ENCODE results near the gene POU2AF2.

Gene POU2AF2

DNA sequence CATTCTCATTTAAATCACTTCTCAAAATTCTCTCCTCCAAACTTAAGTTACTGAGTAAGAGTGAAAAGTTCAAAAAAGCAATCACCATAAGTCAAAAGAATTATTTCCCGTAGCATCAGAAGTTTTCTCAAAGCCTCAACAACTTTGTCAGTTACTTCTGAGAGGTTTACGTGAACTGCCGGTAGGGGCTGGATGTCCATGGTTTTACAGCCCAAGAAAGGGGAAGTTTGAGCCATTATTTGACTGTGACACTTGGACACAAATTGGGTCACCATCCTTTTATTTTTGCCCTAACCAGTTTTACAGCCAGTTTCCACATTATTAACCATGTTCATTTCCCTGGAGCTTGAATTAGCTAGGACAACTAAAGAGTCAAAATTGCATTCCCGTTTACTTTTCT is 60.4 kb downstream of the POU2AF2 start:
- CTCF ChIA-PET, result no interaction called here
- no peak overlapping the region for H3K27ac ChIP-seq (ENCODE audit: extremely low read depth, low read depth, low read length)
- POLR2A ChIA-PET, result no interaction called here

DNA sequence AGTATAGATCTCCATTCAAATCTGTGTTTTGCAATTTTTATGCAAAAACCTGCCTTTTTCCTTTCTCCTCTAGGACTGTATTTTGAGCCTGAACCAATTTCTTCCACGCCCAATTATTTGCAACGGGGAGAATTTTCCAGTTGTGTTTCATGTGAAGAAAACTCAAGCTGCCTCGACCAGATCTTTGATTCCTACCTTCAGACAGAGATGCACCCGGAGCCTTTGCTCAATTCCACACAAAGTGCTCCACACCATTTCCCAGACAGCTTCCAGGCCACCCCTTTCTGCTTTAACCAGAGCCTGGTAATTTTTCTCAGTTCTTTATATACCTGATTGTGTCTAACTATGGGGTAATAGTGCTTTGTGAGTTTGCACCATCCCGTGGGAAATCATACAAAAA is 60.8 kb downstream of the POU2AF2 start:
- CTCF ChIA-PET, result interaction anchor here (0.6 kb wide), 1 partner anchor 11 kb away, joined by 3 read pairs; no protein-coding TSS in a partner anchor
- H3K9me3 ChIP-seq (ENCODE audit: control insufficient read depth, insufficient read depth, low read depth, low read length), result no peaks in the 10 kb centered on the region
- TF ChIP-seq, protein P1, sequence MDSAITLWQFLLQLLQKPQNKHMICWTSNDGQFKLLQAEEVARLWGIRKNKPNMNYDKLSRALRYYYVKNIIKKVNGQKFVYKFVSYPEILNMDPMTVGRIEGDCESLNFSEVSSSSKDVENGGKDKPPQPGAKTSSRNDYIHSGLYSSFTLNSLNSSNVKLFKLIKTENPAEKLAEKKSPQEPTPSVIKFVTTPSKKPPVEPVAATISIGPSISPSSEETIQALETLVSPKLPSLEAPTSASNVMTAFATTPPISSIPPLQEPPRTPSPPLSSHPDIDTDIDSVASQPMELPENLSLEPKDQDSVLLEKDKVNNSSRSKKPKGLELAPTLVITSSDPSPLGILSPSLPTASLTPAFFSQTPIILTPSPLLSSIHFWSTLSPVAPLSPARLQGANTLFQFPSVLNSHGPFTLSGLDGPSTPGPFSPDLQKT (IDR thresholded peaks at IDR 0.05; ENCODE audit: borderline replicate concordance, low read depth, low read length), result no peak
- TF ChIP-seq, protein P2, sequence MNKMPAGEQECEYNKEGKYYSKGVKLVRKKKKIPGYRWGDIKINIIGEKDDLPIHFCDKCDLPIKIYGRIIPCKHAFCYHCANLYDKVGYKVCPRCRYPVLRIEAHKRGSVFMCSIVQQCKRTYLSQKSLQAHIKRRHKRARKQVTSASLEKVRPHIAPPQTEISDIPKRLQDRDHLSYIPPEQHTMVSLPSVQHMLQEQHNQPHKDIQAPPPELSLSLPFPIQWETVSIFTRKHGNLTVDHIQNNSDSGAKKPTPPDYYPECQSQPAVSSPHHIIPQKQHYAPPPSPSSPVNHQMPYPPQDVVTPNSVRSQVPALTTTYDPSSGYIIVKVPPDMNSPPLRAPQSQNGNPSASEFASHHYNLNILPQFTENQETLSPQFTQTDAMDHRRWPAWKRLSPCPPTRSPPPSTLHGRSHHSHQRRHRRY (tag by site-specific recombination; IDR thresholded peaks at IDR 0.05), result no peak
- TF ChIP-seq ZSCAN23 (tag by site-specific recombination; IDR thresholded peaks at IDR 0.05), result no peak
- no peak for TF ChIP-seq ZNF777 (tag by site-specific recombination; IDR thresholded peaks at IDR 0.05; ENCODE audit: borderline replicate concordance)
- no peak for TF ChIP-seq SP7 (tag by site-specific recombination; IDR thresholded peaks at IDR 0.05)
- no peak for TF ChIP-seq ZNF169 (tag by site-specific recombination; IDR thresholded peaks at IDR 0.05)
- TF ChIP-seq, protein P3, sequence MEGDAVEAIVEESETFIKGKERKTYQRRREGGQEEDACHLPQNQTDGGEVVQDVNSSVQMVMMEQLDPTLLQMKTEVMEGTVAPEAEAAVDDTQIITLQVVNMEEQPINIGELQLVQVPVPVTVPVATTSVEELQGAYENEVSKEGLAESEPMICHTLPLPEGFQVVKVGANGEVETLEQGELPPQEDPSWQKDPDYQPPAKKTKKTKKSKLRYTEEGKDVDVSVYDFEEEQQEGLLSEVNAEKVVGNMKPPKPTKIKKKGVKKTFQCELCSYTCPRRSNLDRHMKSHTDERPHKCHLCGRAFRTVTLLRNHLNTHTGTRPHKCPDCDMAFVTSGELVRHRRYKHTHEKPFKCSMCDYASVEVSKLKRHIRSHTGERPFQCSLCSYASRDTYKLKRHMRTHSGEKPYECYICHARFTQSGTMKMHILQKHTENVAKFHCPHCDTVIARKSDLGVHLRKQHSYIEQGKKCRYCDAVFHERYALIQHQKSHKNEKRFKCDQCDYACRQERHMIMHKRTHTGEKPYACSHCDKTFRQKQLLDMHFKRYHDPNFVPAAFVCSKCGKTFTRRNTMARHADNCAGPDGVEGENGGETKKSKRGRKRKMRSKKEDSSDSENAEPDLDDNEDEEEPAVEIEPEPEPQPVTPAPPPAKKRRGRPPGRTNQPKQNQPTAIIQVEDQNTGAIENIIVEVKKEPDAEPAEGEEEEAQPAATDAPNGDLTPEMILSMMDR (tag by site-specific recombination; IDR thresholded peaks at IDR 0.05), result no peak
- no peak for TF ChIP-seq ZNF132 (tag by site-specific recombination; IDR thresholded peaks at IDR 0.05; ENCODE audit: borderline replicate concordance)
- TF ChIP-seq ZFP69B (tag by site-specific recombination; IDR thresholded peaks at IDR 0.05), result no peak
- TF ChIP-seq, protein P4, sequence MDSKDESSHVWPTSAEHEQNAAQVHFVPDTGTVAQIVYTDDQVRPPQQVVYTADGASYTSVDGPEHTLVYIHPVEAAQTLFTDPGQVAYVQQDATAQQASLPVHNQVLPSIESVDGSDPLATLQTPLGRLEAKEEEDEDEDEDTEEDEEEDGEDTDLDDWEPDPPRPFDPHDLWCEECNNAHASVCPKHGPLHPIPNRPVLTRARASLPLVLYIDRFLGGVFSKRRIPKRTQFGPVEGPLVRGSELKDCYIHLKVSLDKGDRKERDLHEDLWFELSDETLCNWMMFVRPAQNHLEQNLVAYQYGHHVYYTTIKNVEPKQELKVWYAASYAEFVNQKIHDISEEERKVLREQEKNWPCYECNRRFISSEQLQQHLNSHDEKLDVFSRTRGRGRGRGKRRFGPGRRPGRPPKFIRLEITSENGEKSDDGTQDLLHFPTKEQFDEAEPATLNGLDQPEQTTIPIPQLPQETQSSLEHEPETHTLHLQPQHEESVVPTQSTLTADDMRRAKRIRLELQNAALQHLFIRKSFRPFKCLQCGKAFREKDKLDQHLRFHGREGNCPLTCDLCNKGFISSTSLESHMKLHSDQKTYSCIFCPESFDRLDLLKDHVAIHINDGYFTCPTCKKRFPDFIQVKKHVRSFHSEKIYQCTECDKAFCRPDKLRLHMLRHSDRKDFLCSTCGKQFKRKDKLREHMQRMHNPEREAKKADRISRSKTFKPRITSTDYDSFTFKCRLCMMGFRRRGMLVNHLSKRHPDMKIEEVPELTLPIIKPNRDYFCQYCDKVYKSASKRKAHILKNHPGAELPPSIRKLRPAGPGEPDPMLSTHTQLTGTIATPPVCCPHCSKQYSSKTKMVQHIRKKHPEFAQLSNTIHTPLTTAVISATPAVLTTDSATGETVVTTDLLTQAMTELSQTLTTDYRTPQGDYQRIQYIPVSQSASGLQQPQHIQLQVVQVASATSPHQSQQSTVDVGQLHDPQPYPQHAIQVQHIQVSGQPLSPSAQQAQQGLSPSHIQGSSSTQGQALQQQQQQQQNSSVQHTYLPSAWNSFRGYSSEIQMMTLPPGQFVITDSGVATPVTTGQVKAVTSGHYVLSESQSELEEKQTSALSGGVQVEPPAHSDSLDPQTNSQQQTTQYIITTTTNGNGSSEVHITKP (tag by site-specific recombination; IDR thresholded peaks at IDR 0.05), result no peak

More for the DNA sequence above, 60.4 kb downstream of the POU2AF2 start:
- Histone ChIP-seq H3K36me3 (ENCODE audit: control insufficient read depth in 2 of 2, insufficient read depth in 1 of 2, low read length in 2 of 2) (no peaks in the 10 kb centered on the region), H3K4me3 (ENCODE audit: low read depth, low read length) (no peak overlapping the region), H3K4me1 (ENCODE audit: control insufficient read depth, insufficient read depth, low read length) (no peaks in the 10 kb centered on the region), H3K9me3 (ENCODE audit: control insufficient read depth, insufficient read depth, low read depth, low read length) (no peaks in the 10 kb centered on the region)
- TF ChIP-seq ZNF600 (tag by site-specific recombination; IDR thresholded peaks at IDR 0.05), result no peak
- no peak for TF ChIP-seq ZNF341 (tag by site-specific recombination; IDR thresholded peaks at IDR 0.05; ENCODE audit: low read depth)
- TF ChIP-seq ZNF37A (tag by site-specific recombination; IDR thresholded peaks at IDR 0.05), result no peak
- no peak for TF ChIP-seq KLF9 (tag by site-specific recombination; IDR thresholded peaks at IDR 0.05; ENCODE audit: low read depth)
- TF ChIP-seq, protein P5, sequence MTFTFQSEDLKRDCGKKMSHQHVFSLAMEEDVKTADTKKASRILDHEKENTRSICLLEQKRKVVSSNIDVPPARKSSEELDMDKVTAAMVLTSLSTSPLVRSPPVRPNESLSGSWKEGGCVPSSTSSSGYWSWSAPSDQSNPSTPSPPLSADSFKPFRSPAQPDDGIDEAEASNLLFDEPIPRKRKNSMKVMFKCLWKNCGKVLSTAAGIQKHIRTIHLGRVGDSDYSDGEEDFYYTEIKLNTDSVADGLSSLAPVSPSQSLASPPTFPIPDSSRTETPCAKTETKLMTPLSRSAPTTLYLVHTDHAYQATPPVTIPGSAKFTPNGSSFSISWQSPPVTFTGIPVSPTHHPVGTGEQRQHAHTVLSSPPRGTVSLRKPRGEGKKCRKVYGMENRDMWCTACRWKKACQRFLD (tag by site-specific recombination; IDR thresholded peaks at IDR 0.05), result no peak
- TF ChIP-seq ZNF621 (tag by site-specific recombination; IDR thresholded peaks at IDR 0.05), result no peak
- TF ChIP-seq, protein P6, sequence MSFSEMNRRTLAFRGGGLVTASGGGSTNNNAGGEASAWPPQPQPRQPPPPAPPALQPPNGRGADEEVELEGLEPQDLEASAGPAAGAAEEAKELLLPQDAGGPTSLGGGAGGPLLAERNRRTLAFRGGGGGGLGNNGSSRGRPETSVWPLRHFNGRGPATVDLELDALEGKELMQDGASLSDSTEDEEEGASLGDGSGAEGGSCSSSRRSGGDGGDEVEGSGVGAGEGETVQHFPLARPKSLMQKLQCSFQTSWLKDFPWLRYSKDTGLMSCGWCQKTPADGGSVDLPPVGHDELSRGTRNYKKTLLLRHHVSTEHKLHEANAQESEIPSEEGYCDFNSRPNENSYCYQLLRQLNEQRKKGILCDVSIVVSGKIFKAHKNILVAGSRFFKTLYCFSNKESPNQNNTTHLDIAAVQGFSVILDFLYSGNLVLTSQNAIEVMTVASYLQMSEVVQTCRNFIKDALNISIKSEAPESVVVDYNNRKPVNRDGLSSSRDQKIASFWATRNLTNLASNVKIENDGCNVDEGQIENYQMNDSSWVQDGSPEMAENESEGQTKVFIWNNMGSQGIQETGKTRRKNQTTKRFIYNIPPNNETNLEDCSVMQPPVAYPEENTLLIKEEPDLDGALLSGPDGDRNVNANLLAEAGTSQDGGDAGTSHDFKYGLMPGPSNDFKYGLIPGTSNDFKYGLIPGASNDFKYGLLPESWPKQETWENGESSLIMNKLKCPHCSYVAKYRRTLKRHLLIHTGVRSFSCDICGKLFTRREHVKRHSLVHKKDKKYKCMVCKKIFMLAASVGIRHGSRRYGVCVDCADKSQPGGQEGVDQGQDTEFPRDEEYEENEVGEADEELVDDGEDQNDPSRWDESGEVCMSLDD (tag by site-specific recombination; IDR thresholded peaks at IDR 0.05), result no peak
- no peak for TF ChIP-seq ZNF394 (tag by site-specific recombination; IDR thresholded peaks at IDR 0.05; ENCODE audit: borderline replicate concordance)
- TF ChIP-seq, protein P7, sequence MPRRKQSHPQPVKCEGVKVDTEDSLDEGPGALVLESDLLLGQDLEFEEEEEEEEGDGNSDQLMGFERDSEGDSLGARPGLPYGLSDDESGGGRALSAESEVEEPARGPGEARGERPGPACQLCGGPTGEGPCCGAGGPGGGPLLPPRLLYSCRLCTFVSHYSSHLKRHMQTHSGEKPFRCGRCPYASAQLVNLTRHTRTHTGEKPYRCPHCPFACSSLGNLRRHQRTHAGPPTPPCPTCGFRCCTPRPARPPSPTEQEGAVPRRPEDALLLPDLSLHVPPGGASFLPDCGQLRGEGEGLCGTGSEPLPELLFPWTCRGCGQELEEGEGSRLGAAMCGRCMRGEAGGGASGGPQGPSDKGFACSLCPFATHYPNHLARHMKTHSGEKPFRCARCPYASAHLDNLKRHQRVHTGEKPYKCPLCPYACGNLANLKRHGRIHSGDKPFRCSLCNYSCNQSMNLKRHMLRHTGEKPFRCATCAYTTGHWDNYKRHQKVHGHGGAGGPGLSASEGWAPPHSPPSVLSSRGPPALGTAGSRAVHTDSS (tag by site-specific recombination; IDR thresholded peaks at IDR 0.05), result no peak
- no peak for TF ChIP-seq ZNF239 (tag by site-specific recombination; IDR thresholded peaks at IDR 0.05)
- no peak for TF ChIP-seq ZNF654 (tag by site-specific recombination; IDR thresholded peaks at IDR 0.05; ENCODE audit: low read depth)
- no peak for TF ChIP-seq ZFP37 (tag by site-specific recombination; IDR thresholded peaks at IDR 0.05)
- TF ChIP-seq, protein P8, sequence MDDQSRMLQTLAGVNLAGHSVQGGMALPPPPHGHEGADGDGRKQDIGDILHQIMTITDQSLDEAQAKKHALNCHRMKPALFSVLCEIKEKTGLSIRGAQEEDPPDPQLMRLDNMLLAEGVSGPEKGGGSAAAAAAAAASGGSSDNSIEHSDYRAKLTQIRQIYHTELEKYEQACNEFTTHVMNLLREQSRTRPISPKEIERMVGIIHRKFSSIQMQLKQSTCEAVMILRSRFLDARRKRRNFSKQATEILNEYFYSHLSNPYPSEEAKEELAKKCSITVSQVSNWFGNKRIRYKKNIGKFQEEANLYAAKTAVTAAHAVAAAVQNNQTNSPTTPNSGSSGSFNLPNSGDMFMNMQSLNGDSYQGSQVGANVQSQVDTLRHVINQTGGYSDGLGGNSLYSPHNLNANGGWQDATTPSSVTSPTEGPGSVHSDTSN (CRISPR knock-in tag; IDR thresholded peaks at IDR 0.05), result no peak
- TF ChIP-seq ZNF776 (tag by site-specific recombination; IDR thresholded peaks at IDR 0.05; ENCODE audit: borderline replicate concordance), result no peak

More for the DNA sequence above, 60.8 kb downstream of the POU2AF2 start:
- POLR2A ChIA-PET, result no interaction called here
- Histone ChIP-seq H3K4me3 (ENCODE audit: low read depth, low read length) (no peak overlapping the region), H3K4me1 (ENCODE audit: control insufficient read depth, insufficient read depth, low read length) (no peaks in the 10 kb centered on the region), H3K27ac (ENCODE audit: extremely low read depth, low read depth, low read length) (no peak overlapping the region), H3K36me3 (ENCODE audit: control insufficient read depth in 2 of 2, insufficient read depth in 1 of 2, low read length in 2 of 2) (no peaks in the 10 kb centered on the region)

All from HEK293 (cell line).